ENCODE results near the gene TNFSF8.

DNA sequence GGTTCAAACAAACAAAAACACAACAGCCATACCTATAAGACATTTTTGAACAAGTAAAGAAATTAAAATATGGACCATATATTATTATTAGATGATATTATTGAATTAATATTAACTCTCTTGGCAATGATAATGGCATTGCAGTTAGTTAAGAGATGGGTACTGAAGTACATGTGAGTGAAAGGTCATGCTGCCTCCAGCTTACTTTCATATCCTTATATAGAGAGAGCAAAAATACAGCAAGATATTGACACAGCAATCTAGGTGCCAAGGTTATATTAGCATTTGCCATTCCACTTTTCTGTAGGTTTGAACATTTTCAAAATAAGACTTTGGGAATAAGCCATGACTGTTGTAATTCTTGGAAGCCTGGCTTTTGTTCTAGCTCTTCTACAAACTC lies 6.1 kb downstream of the TNFSF8 start:
- TF ChIP-seq, protein P1, sequence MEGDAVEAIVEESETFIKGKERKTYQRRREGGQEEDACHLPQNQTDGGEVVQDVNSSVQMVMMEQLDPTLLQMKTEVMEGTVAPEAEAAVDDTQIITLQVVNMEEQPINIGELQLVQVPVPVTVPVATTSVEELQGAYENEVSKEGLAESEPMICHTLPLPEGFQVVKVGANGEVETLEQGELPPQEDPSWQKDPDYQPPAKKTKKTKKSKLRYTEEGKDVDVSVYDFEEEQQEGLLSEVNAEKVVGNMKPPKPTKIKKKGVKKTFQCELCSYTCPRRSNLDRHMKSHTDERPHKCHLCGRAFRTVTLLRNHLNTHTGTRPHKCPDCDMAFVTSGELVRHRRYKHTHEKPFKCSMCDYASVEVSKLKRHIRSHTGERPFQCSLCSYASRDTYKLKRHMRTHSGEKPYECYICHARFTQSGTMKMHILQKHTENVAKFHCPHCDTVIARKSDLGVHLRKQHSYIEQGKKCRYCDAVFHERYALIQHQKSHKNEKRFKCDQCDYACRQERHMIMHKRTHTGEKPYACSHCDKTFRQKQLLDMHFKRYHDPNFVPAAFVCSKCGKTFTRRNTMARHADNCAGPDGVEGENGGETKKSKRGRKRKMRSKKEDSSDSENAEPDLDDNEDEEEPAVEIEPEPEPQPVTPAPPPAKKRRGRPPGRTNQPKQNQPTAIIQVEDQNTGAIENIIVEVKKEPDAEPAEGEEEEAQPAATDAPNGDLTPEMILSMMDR (IDR thresholded peaks at IDR 0.05; ENCODE audit: insufficient read depth, low read length, poor library complexity, severe bottlenecking) = no peak
- no peak for TF ChIP-seq EZH2phosphoT487 (conservative IDR thresholded peaks at IDR 0.05; ENCODE audit: low read length)
